Fibroblast of mammary gland (primary cell): ENCODE results near the gene MEAF6.
"Not testable (repeated sequence)": the region's sequence is repeated elsewhere in the genome, so short reads cannot be mapped to it uniquely, and the experiment has no call there.

Source experiments
- DNase-seq: peaks from one replicate; pipeline ENCODE4 v3.0.0-alpha.2; 2010; ENCODE audit warnings: low read depth
- H3K4me3 ChIP-seq: 2 replicates; pipeline ENCODE4 v1.5.1; 2011; ENCODE audit warnings: low read depth, mild to moderate bottlenecking, low read length, moderate library complexity; ENCODE audit not compliant: control insufficient read depth
- CTCF ChIP-seq: conservative IDR thresholded peaks from 2 replicates; pipeline ENCODE4 v1.5.1; 2011; ENCODE audit warnings: low read depth, low read length, inconsistent platforms; ENCODE audit not compliant: control insufficient read depth, insufficient read depth

Gene MEAF6

GRCh38 chr1:37514350-37515184 is at the start of gene MEAF6:
MEAF6 (minus strand) TSS chr1:37514766; CDS start chr1:37514746, 20 bp downstream.
- no peak for TF ChIP-seq CTCF
- peak within 1 kb of the TSS; percentile 81 for H3K4me3 ChIP-seq

GRCh38 chr1:37562984-37563383 is 48.4 kb upstream of the MEAF6 start:
- no peak for TF ChIP-seq CTCF
- no peak for DNase-seq
- H3K4me3 ChIP-seq = no peak overlapping the region

More at GRCh38 chr1:37514350-37515184, at the start of gene MEAF6:
- DNase-seq = peak; percentile 70

- TF ChIP-seq CTCF = peak; percentile 69
- H3K4me3 ChIP-seq = no peak overlapping the region
- DNase-seq = peak; percentile 67
These were observed 46.9 kb upstream of the MEAF6 start for GRCh38 chr1:37561133-37562132.

GRCh38 chr1:37560401-37561132 is 46.0 kb upstream of the MEAF6 start:
- no peak overlapping the region for H3K4me3 ChIP-seq
- no peak for DNase-seq
- TF ChIP-seq CTCF = no peak

- not testable (repeated sequence) for DNase-seq, H3K4me3 ChIP-seq
These were observed 45.4 kb upstream of the MEAF6 start for GRCh38 chr1:37559957-37560379.

- no peak for TF ChIP-seq CTCF
- DNase-seq = no peak
- H3K4me3 ChIP-seq = no peak overlapping the region
These were observed 44.5 kb upstream of the MEAF6 start for GRCh38 chr1:37559080-37559479.

GRCh38 chr1:37558411-37558810 is 43.8 kb upstream of the MEAF6 start:
- H3K4me3 ChIP-seq = no peak overlapping the region
- no peak for TF ChIP-seq CTCF
- DNase-seq = no peak
